ENCODE data around the gene CLDN24. TPM values are rescaled to one million over a fixed set of nuclear protein-coding genes. Genes with fewer than 3 reads are reported as not detected.

CLDN24 gene
- polyA plus RNA-seq, 2 of the 4 experiments (the other 2 are of a cell fraction), result not detected

DNA sequence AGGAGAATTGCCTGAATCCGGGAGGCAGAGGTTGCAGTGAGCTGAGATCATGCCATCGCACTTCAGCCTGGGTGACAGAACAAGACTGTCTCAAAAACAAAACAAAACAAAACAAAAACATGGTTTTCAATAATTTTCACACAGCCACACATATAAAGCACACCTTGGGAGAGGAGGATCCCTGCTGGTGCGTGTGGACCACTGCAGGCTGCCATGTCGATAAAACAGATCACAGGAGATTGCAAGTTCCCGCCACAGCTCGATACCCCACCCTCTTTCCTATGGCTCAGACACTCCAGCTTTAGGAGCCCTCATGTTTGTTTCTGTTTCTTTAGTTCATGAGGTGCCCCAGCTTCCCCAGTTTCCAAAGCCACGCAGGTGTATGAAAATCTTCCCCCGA, 31.3 kb upstream of the CLDN24 start:
- Histone ChIP-seq H3K4me1 (peaks cover 4% of the 10 kb centered on the region; the same call in 1 of the 3 replicates), H3K4me3 (no peak overlapping the region), H3K9me3 (no peaks in the 10 kb centered on the region), H3K4me2 (no peak overlapping the region), H3K27ac (no peak overlapping the region)
- DNase-seq (ENCODE audit: low read depth in 1 of 2, low spot score in 1 of 2) (no peak), ATAC-seq (peak; percentile 48 to 64; a peak in 3 of 6 replicates), FAIRE-seq (no peak)
- 80% methylated on average over 8 of the region's 8 CpGs for WGBS (ENCODE audit: missing lambda C conversion rate)
- ChIA-PET POLR2A (no interaction called here), CTCF (interaction anchor here (0.5 to 1.3 kb wide), 2 partner anchors 12 to 16 kb away, joined by 3 read pairs; no protein-coding TSS in a partner anchor)
- TF ChIP-seq, protein P1, sequence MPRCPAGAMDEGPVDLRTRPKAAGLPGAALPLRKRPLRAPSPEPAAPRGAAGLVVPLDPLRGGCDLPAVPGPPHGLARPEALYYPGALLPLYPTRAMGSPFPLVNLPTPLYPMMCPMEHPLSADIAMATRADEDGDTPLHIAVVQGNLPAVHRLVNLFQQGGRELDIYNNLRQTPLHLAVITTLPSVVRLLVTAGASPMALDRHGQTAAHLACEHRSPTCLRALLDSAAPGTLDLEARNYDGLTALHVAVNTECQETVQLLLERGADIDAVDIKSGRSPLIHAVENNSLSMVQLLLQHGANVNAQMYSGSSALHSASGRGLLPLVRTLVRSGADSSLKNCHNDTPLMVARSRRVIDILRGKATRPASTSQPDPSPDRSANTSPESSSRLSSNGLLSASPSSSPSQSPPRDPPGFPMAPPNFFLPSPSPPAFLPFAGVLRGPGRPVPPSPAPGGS (IDR thresholded peaks at IDR 0.05), result no peak
- TF ChIP-seq POLR2AphosphoS2 (conservative IDR thresholded peaks at IDR 0.05; ENCODE audit: low read length) (no peak), MYC (IDR thresholded peaks at IDR 0.05; ENCODE audit: borderline replicate concordance, low read length) (no peak), RARB (CRISPR knock-in tag; IDR thresholded peaks at IDR 0.05) (no peak)

DNA sequence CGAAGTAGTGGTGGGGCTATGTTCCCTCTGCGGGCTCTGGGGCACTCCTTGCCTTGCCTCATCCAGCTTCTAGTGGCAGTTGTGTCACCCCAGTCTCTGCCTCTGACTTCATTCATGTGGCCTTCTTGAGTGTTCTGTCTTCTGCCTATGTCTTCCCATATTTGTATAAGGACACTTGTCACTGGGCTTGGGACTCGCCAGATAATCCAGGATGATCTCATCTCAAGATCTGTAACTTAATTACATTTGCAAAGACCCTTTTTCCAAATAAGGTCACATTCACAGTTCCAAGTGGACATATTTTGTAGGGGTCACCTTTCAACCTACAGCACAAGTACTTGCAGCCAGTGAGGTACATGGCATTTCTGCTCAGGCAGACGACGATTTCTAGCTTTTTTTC, 30.3 kb upstream of the CLDN24 start:
- H3K4me1 ChIP-seq, result peaks cover 4% of the 10 kb centered on the region; the same call in 1 of the 3 replicates

DNA sequence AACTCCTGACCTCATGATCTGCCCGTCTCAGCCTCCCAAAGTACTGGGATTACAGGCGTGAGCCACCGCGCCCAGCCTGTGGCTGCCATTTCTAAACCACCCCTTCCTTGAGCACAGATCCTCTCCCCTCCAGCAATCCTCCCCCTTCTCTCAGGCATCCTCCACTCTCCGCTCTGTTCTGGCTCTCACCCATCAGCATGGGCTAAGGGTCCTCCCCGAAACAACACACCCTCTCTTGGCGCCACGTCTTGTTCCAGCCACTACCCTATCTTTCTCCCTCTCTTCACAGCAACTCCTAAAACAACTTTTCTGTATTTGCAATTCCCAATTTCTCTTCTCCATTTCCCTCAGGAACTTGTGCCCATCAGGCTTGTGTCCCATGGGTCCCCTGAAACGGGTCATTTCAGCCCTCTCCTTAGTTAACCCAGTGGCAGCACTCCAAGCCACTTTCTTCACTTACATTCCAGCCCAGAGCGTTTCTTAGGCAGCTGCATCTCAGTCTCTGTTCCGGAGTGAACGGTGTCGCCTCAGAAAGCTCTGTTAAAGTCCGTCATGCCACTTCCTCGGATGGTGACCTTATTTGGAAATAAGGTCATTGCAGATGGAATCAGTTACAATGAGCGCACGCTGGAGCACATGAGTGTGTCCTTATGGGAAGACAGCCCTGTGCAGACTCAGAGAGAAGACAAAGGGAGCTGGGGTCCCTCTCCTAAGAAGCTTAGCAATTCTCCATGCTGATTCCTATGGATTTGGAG, 28.3 kb upstream of the CLDN24 start:
- ChIA-PET CTCF (no interaction called here), POLR2A (no interaction called here)
- no peak for FAIRE-seq
- Histone ChIP-seq H3K27ac (no peak overlapping the region), H3K4me2 (no peak overlapping the region), H3K9me3 (no peaks in the 10 kb centered on the region), H3K4me1 (peaks cover 4% of the 10 kb centered on the region; the same call in 1 of the 3 replicates), H3K4me3 (no peak overlapping the region)
- no peak for TF ChIP-seq RAD21 (conservative IDR thresholded peaks at IDR 0.05 in 1 of 2, IDR thresholded peaks at IDR 0.05 in 1 of 2)
- TF ChIP-seq SMC3 (IDR thresholded peaks at IDR 0.05), result no peak
- TF ChIP-seq GATA3 (IDR thresholded peaks at IDR 0.05; ENCODE audit: borderline replicate concordance), result no peak
- no peak for TF ChIP-seq CHD4 (IDR thresholded peaks at IDR 0.05; ENCODE audit: borderline replicate concordance)
- TF ChIP-seq, protein P2, sequence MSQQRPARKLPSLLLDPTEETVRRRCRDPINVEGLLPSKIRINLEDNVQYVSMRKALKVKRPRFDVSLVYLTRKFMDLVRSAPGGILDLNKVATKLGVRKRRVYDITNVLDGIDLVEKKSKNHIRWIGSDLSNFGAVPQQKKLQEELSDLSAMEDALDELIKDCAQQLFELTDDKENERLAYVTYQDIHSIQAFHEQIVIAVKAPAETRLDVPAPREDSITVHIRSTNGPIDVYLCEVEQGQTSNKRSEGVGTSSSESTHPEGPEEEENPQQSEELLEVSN (IDR thresholded peaks at IDR 0.05; ENCODE audit: borderline replicate concordance, low read depth), result no peak
- TF ChIP-seq SREBF2 (IDR thresholded peaks at IDR 0.05), result no peak
- TF ChIP-seq HDAC2 (IDR thresholded peaks at IDR 0.05), result no peak
- TF ChIP-seq, protein P3, sequence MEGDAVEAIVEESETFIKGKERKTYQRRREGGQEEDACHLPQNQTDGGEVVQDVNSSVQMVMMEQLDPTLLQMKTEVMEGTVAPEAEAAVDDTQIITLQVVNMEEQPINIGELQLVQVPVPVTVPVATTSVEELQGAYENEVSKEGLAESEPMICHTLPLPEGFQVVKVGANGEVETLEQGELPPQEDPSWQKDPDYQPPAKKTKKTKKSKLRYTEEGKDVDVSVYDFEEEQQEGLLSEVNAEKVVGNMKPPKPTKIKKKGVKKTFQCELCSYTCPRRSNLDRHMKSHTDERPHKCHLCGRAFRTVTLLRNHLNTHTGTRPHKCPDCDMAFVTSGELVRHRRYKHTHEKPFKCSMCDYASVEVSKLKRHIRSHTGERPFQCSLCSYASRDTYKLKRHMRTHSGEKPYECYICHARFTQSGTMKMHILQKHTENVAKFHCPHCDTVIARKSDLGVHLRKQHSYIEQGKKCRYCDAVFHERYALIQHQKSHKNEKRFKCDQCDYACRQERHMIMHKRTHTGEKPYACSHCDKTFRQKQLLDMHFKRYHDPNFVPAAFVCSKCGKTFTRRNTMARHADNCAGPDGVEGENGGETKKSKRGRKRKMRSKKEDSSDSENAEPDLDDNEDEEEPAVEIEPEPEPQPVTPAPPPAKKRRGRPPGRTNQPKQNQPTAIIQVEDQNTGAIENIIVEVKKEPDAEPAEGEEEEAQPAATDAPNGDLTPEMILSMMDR (IDR thresholded peaks at IDR 0.05), result no peak
- TF ChIP-seq KDM5A (IDR thresholded peaks at IDR 0.05), result no peak
- TF ChIP-seq, protein P4, sequence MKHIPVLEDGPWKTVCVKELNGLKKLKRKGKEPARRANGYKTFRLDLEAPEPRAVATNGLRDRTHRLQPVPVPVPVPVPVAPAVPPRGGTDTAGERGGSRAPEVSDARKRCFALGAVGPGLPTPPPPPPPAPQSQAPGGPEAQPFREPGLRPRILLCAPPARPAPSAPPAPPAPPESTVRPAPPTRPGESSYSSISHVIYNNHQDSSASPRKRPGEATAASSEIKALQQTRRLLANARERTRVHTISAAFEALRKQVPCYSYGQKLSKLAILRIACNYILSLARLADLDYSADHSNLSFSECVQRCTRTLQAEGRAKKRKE (CRISPR knock-in tag; IDR thresholded peaks at IDR 0.05; ENCODE audit: low read depth), result no peak
- TF ChIP-seq NR3C1 (IDR thresholded peaks at IDR 0.05), result no peak
- no peak for TF ChIP-seq JUNB (IDR thresholded peaks at IDR 0.05)
- TF ChIP-seq, protein P5, sequence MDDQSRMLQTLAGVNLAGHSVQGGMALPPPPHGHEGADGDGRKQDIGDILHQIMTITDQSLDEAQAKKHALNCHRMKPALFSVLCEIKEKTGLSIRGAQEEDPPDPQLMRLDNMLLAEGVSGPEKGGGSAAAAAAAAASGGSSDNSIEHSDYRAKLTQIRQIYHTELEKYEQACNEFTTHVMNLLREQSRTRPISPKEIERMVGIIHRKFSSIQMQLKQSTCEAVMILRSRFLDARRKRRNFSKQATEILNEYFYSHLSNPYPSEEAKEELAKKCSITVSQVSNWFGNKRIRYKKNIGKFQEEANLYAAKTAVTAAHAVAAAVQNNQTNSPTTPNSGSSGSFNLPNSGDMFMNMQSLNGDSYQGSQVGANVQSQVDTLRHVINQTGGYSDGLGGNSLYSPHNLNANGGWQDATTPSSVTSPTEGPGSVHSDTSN (IDR thresholded peaks at IDR 0.05), result no peak
- 86% methylated on average over 17 of the region's 17 CpGs for WGBS (ENCODE audit: missing lambda C conversion rate)
- no peak for DNase-seq (ENCODE audit: low read depth in 1 of 2, low spot score in 1 of 2)
- no peak for ATAC-seq

More for the DNA sequence above, 30.3 kb upstream of the CLDN24 start:
- TF ChIP-seq, protein P6, sequence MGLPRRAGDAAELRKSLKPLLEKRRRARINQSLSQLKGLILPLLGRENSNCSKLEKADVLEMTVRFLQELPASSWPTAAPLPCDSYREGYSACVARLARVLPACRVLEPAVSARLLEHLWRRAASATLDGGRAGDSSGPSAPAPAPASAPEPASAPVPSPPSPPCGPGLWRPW (IDR thresholded peaks at IDR 0.05), result no peak
- TF ChIP-seq, protein P7, sequence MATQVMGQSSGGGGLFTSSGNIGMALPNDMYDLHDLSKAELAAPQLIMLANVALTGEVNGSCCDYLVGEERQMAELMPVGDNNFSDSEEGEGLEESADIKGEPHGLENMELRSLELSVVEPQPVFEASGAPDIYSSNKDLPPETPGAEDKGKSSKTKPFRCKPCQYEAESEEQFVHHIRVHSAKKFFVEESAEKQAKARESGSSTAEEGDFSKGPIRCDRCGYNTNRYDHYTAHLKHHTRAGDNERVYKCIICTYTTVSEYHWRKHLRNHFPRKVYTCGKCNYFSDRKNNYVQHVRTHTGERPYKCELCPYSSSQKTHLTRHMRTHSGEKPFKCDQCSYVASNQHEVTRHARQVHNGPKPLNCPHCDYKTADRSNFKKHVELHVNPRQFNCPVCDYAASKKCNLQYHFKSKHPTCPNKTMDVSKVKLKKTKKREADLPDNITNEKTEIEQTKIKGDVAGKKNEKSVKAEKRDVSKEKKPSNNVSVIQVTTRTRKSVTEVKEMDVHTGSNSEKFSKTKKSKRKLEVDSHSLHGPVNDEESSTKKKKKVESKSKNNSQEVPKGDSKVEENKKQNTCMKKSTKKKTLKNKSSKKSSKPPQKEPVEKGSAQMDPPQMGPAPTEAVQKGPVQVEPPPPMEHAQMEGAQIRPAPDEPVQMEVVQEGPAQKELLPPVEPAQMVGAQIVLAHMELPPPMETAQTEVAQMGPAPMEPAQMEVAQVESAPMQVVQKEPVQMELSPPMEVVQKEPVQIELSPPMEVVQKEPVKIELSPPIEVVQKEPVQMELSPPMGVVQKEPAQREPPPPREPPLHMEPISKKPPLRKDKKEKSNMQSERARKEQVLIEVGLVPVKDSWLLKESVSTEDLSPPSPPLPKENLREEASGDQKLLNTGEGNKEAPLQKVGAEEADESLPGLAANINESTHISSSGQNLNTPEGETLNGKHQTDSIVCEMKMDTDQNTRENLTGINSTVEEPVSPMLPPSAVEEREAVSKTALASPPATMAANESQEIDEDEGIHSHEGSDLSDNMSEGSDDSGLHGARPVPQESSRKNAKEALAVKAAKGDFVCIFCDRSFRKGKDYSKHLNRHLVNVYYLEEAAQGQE (IDR thresholded peaks at IDR 0.05), result no peak
- no peaks in the 10 kb centered on the region for H3K9me3 ChIP-seq
- H3K27ac ChIP-seq, result no peak overlapping the region
- POLR2A ChIA-PET, result no interaction called here
- FAIRE-seq (no peak), ATAC-seq (no peak), DNase-seq (ENCODE audit: low read depth in 1 of 2, low spot score in 1 of 2) (no peak)
- 78% methylated on average over 5 of the region's 5 CpGs for WGBS (ENCODE audit: missing lambda C conversion rate)
- CTCF ChIA-PET, result no interaction called here
- no peak overlapping the region for H3K4me2 ChIP-seq
- no peak overlapping the region for H3K4me3 ChIP-seq
